GM12801 (cell line): Measurements from ENCODE around the gene PROSER2.

Experiments used
- TF ChIP-seq, protein P1 (sequence below): IDR thresholded peaks from one replicate; pipeline ENCODE4 v1.5.1; 2011; ENCODE audit warnings: control low read depth; ENCODE audit not compliant: insufficient read length; ENCODE audit errors: extremely low read depth

PROSER2 gene

DNA sequence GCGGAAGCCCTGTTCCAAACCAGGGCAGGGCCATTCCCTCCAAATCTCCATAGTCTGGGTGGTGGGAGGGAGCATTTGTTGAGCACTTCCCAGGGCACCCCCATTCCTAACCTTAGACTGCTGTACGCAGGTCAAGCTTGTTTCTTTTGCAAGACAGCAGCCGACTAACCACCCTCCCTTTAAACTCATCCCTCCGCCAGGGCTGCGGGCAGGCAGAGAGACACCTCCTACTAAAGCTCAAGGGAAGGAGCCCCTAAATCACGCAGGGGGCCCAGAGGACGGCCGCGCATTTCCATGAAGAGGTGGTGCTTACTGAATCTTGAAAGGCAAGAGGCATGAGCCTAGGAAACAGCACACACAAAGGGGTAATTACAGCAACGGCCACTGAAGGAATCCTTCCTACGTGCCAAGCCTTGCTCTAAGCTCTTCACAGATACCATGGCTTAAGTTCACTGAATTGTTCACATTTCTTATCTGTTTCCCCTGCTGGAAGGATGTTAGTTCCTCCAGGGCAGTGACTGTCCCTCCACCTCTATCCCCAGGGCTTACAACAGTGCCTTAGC is 90.0 kb downstream of the PROSER2 start:
- TF ChIP-seq, protein P1, sequence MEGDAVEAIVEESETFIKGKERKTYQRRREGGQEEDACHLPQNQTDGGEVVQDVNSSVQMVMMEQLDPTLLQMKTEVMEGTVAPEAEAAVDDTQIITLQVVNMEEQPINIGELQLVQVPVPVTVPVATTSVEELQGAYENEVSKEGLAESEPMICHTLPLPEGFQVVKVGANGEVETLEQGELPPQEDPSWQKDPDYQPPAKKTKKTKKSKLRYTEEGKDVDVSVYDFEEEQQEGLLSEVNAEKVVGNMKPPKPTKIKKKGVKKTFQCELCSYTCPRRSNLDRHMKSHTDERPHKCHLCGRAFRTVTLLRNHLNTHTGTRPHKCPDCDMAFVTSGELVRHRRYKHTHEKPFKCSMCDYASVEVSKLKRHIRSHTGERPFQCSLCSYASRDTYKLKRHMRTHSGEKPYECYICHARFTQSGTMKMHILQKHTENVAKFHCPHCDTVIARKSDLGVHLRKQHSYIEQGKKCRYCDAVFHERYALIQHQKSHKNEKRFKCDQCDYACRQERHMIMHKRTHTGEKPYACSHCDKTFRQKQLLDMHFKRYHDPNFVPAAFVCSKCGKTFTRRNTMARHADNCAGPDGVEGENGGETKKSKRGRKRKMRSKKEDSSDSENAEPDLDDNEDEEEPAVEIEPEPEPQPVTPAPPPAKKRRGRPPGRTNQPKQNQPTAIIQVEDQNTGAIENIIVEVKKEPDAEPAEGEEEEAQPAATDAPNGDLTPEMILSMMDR, result no peak

DNA sequence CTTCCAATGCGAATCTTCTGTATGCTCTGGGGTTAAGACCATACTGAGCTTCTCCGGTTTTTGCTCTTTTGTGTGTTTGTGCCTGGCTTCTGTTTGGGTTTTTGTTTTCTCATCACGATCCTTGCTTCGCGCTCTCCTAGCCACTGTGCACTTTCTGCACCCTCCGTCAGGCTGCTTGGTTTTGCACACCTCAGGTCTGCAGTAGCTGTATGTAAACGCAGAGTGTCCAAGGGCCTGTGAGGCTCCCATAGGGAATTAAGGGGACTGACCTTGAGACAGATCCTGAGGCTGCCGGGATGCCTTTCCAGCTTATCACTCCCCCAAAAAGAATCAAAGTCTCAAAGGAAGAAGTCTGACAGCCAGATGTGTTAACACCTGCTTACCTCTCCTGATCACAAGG is 95.2 kb downstream of the PROSER2 start:
- TF ChIP-seq, protein P1, result no peak

DNA sequence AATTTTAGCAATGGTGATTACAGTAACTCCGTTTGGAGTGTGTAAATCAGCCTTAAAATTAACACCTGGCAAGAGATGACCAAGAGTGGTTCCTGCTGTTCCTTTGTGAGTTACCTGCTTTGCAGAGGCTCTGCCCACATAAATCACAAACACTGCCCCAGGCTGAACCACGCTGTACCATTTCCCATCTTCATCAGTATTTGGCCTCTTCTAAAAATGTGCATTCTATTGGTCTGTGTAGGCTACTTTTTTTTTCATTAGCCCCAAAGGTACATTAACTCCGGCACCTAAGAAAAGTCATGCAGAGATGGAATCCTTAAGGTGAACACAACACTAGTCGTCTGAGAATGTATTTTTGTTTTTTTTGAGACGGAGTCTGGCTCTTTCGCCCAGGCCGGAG is 96.1 kb downstream of the PROSER2 start:
- TF ChIP-seq, protein P1, result no peak
